Erythroblast (primary cell): Measurements from ENCODE around the gene TEP1.

ENCODE experiments used
- GATA1 ChIP-seq: IDR thresholded peaks from 2 replicates; pipeline ENCODE4 v1.6.1; 2011; ENCODE audit warnings: low read depth, mild to moderate bottlenecking, control low read depth, low read length, moderate library complexity
- POLR2A ChIP-seq: IDR thresholded peaks from 2 replicates; pipeline ENCODE4 v1.6.1; 2011; ENCODE audit warnings: mild to moderate bottlenecking, low read length

- no peak for TF ChIP-seq POLR2A
- no peak for TF ChIP-seq GATA1
Observed at GRCh38 chr14:20413744-20414082, 412 bp upstream of the TEP1 start.
